Common myeloid progenitor, CD34-positive (primary cell): ENCODE measurements around the gene LMCD1.
A peak's percentile ranks its signal among the peaks of the same experiment; 100 is the strongest.

ENCODE experiments used
- CTCF ChIA-PET: fragments of 350-600 bp; sonication (Branson Sonifier 250); formaldehyde crosslinking; loops from one replicate; lab custom pipeline; 2021; ENCODE audit warnings: antibody characterized with exemption; lab: Charles Lee
- POLR2A ChIA-PET: fragments of 350-600 bp; sonication (Branson Sonifier 250); formaldehyde crosslinking; loops from one replicate; lab custom pipeline; 2021; ENCODE audit warnings: antibody characterized with exemption; lab: Charles Lee
- DNase-seq, 3 donors: peaks; one replicate each; pipeline versions ENCODE4 v3.0.0 to v3.0.0-alpha.2; 2013
- H3K27ac ChIP-seq, 2 experiments: 1 replicate in 1 of 2; 2 replicates in 1 of 2; pipeline ENCODE4 v1.7.0; 2013; ENCODE audit warnings: inconsistent platforms in 2 of 2, low read length in 2 of 2, mild to moderate bottlenecking in 2 of 2, low read depth in 1 of 2, moderate library complexity in 1 of 2; ENCODE audit not compliant: severe bottlenecking in 2 of 2, insufficient read depth in 1 of 2, poor library complexity in 1 of 2
- H3K27me3 ChIP-seq, 5 experiments: replicated peaks in 2 of 5; 1 replicate in 3 of 5; 2 replicates in 2 of 5; pipeline versions ENCODE4 v1.6.1 to v1.7.0; 2013; ENCODE audit warnings: low read length in 4 of 5, mild to moderate bottlenecking in 2 of 5, moderate library complexity in 2 of 5, inconsistent platforms in 1 of 5; ENCODE audit not compliant: insufficient read depth in 5 of 5, control insufficient read depth in 4 of 5
- H3K36me3 ChIP-seq, 4 experiments: 1 replicate in 2 of 4; 2 replicates in 2 of 4; pipeline versions ENCODE4 v1.6.1 to v1.7.0; 2013; ENCODE audit warnings: low read length in 3 of 4, control low read depth in 1 of 4, mild to moderate bottlenecking in 1 of 4; ENCODE audit not compliant: control insufficient read depth in 4 of 4, insufficient read depth in 4 of 4
- H3K4me1 ChIP-seq, 4 experiments: 1 replicate in 3 of 4; 2 replicates in 1 of 4; pipeline versions ENCODE4 v1.6.1 to v1.7.1; 2013; ENCODE audit warnings: low read length in 3 of 4, mild to moderate bottlenecking in 3 of 4, control low read depth in 1 of 4, inconsistent platforms in 1 of 4, moderate library complexity in 1 of 4; ENCODE audit not compliant: control insufficient read depth in 4 of 4, insufficient read depth in 4 of 4; ENCODE audit errors: control extremely low read depth in 1 of 4
- H3K4me3 ChIP-seq, 7 experiments: 1 replicate in 4 of 7; 2 replicates in 3 of 7; pipeline versions ENCODE4 v1.5.1 to v1.7.0; 2013; ENCODE audit warnings: mild to moderate bottlenecking in 7 of 7, low read length in 6 of 7, moderate library complexity in 6 of 7, inconsistent platforms in 2 of 7, low read depth in 2 of 7, control low read depth in 1 of 7; ENCODE audit not compliant: insufficient read depth in 4 of 7, control insufficient read depth in 1 of 7; ENCODE audit errors: extremely low read depth in 1 of 7
- H3K9me3 ChIP-seq, 5 experiments: 1 replicate in 4 of 5; 2 replicates in 1 of 5; pipeline versions ENCODE4 v1.6.1 to v1.7.1; 2013; ENCODE audit warnings: low read length in 4 of 5, mild to moderate bottlenecking in 2 of 5, inconsistent platforms in 1 of 5, low read depth in 1 of 5, moderate library complexity in 1 of 5; ENCODE audit not compliant: control insufficient read depth in 4 of 5, insufficient read depth in 2 of 5; ENCODE audit errors: control extremely low read depth in 1 of 5
- WGBS: methylation state at CpG from one replicate; pipeline ENCODE4 v1.1.5; 2013; ENCODE audit not compliant: insufficient coverage; 5-methylcytosine and 5-hydroxymethylcytosine counted together

LMCD1 gene

DNA sequence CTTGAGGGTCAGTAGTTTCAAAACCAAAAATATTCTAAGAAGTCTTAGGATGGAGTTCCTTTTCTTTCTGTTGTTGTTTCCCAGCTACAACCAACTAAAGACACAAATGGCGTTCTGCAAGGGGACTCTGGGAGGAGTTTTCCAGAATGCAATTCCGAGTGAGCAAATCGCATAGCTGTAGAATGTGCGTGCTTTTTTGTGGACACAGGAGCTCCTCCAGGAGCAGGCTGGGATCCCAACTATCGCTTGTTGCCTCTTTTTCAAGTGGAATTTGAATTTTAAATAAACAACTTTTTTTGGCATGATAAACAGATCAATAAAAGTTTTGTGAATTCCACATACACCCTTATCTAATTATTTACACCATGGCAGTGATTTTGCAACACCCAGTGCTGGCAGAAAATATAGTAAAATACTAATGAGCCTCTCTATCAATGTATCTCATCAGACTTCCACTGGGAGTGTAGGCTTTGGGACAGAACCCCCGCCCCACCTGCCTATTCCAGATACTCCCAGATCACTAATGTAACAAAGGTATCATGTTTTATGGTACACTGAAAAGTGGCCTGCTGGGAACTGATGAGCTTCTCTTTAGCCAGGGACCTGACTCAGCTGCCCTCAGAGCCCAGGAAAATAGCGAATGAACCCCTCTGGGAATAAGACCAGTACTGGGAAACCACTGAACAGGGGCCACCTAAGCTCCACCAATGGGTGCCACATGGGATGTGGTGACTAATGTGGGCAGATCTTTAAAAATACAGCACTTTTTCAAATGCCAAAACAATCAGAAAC lies 66.4 kb downstream of the LMCD1 start:
- DNase-seq = no peak
- POLR2A ChIA-PET = no interaction called here
- H3K27me3 ChIP-seq = no peaks in the 10 kb centered on the region
- CTCF ChIA-PET = no interaction called here
- H3K27ac ChIP-seq = no peak overlapping the region
- H3K9me3 ChIP-seq = no peaks in the 10 kb centered on the region
- H3K36me3 ChIP-seq = no peaks in the 10 kb centered on the region
- H3K4me1 ChIP-seq = peaks cover 0 to 13% (median 5%) of the 10 kb centered on the region in 4 experiments
- no peak overlapping the region for H3K4me3 ChIP-seq
- WGBS = 95% methylated on average over 6 of the region's 7 CpGs

DNA sequence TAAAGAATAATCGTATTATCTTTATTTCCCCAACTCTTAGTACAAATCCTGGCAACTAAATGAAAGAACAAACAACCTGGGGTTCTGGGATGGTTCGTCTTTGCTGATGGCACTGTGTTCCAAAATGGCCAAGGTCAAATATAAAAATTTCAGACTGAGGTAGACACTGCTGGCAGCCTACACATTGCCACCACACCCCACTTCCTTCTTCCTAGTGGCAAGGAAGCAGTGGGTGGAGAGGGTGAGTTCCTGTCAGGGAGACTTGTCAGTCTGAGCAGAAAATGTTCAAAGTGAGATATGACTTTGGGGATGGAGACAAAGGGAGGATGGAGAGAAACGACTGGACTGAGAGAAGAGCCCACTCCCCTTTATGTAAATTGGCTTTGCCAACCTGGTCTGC lies 69.6 kb downstream of the LMCD1 start:
- no CpG with 5 or more reads among the region's 3 CpGs for WGBS
- Histone ChIP-seq H3K27ac (no peak overlapping the region), H3K36me3 (no peaks in the 10 kb centered on the region), H3K27me3 (no peaks in the 10 kb centered on the region), H3K9me3 (no peaks in the 10 kb centered on the region), H3K4me3 (peak overlapping the region in 1 of 7 experiments; percentile 3), H3K4me1 (peaks cover 0 to 13% (median 5%) of the 10 kb centered on the region in 4 experiments)
- DNase-seq = peak in 2 of 3 donors; percentile 21 to 42
- ChIA-PET POLR2A (no interaction called here), CTCF (no interaction called here)

DNA sequence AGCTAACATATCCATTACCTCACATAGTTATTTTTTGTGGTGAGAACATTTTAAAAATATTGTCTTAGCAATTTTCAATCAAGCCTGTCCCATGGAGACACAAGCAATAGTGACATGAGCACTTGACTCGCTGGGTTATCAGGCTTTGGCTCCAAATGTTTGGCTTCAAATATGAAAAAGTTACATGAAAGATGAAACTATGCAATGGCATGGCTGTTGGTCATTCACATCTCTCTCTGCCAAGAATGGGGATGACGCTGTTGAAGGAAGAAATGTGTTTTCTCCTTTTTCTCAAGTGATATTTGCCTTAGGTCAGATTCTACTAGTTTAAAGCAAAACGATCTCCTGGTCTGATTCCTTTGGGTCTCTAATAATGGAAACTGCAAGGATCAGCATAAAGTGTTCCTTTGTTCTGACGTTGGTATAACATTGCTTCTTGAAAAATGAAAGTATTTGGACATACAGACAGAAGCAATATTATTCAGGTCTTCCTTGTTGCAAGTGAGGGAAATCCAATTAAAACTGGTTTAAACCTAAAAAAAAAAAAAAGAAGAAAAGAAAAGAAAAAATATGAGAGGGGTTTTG lies 71.8 kb downstream of the LMCD1 start:
- H3K27me3 ChIP-seq = no peaks in the 10 kb centered on the region
- ChIA-PET POLR2A (interaction anchor here (0.6 kb wide), 1 partner anchor 12 kb away, joined by 7 read pairs; no protein-coding TSS in a partner anchor), CTCF (no interaction called here)
- H3K9me3 ChIP-seq = no peaks in the 10 kb centered on the region
- H3K4me1 ChIP-seq = peaks cover 0 to 13% (median 5%) of the 10 kb centered on the region in 4 experiments
- WGBS = 94% methylated on average over 4 of the region's 4 CpGs
- no peak for DNase-seq
- H3K36me3 ChIP-seq = no peaks in the 10 kb centered on the region
- no peak overlapping the region for H3K4me3 ChIP-seq
- H3K27ac ChIP-seq = no peak overlapping the region

DNA sequence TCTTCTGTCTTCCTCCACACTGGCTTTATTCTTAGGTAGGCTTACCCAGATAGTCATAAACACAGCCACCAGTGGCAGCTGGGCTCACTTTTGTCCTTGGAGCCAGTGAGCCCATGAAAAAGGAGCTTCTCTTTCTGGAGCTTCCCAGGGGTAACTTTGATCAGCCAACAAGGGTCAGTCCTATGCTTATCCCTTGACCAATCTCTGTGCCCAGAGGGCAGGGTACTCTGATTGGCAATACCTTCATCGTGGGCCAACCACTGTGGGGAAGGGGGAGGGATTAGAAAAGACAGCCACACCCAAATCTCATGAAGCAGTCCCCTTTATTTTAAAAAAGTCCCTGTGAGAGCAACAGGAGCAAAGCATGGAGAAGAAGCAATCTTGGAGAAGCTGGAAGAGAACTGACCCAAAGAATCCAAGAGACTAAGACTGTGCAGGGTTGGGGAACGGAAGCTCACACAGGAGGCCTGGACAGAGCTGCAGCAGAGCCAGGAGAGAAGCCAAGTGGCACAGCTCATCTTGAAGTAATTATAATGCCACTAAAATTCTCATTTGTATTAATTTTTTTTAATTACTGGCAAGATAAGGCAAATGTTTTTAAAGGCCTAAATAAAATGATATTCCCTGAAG lies 72.5 kb downstream of the LMCD1 start:
- no peak for DNase-seq
- Histone ChIP-seq H3K36me3 (no peaks in the 10 kb centered on the region), H3K4me1 (peaks cover 0 to 13% (median 5%) of the 10 kb centered on the region in 4 experiments), H3K27ac (no peak overlapping the region), H3K4me3 (no peak overlapping the region), H3K27me3 (no peaks in the 10 kb centered on the region), H3K9me3 (no peaks in the 10 kb centered on the region)
- WGBS = no CpG with 5 or more reads among the region's 2 CpGs
- ChIA-PET POLR2A (interaction anchor here (0.6 kb wide), 1 partner anchor 11 kb away, joined by 7 read pairs; no protein-coding TSS in a partner anchor), CTCF (no interaction called here)

DNA sequence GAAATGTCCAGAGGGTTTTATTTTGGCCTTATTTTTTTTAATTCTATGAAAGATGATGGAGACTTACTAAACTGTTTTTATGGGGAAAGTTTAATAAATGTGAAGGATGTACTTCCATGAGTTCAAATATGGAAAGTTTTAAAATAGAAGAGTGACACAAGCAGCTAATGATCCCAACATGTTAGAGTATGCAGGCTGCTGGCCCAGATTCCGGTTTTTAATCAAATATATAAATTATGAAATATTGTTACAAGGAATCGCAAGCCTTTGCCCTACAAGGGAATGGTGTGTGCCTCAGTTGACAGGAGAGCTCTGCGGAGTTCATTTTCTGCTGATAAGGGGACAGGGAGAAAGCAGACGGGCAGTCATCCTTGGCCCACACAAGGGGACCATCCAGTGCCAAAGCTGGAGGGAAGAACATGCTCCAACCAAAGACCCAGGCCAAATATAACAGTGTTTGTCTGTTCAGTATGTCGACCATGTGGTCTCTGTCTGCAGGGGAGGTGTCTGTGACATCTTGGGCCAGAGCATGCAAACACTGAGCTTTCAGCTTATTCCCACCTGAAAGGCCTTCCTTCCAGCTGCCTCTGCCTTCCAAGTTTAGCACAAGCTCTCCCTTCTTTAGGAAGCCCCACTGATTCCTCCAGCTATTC lies 73.2 kb downstream of the LMCD1 start:
- CTCF ChIA-PET = no interaction called here
- no peak overlapping the region for H3K27ac ChIP-seq
- 94% methylated on average over 2 of the region's 5 CpGs for WGBS

DNA sequence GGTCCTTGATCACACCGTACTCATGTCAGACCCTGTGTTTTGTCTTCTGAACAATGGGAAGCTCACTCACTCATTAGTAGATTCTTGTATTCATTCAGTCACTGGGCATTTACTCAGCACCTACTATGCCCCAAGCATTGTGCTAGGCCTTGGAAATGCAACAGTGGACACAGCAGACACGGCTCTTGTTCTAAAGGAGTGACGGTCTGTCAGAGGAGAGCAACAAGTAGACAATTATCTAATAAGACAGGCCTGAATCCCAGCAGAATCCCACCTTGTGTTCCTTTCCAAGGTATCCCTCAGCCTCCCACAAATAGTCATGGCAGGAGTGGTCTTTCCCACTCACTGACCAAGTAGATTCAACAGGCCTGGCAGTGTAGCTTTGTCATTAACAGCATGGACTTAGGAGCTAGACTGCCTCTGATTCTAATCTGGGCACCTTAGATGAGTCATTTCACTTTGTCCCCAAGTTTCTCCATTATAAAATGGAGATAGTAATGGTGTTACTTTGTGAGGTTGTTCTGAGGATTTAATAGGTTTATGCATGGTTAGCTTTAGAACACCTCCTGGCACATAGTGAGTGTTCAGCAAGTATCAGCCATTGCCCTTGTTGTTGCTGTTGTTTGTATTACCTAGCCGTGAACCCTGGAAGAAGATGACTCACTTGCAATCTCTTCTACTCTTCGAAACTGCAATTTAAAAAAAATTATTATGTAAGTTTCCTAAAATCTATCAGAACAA lies 73.9 kb downstream of the LMCD1 start:
- Histone ChIP-seq H3K27me3 (no peaks in the 10 kb centered on the region), H3K9me3 (no peaks in the 10 kb centered on the region), H3K4me3 (no peak overlapping the region), H3K4me1 (peaks cover 0 to 18% (median 5%) of the 10 kb centered on the region in 4 experiments), H3K27ac (no peak overlapping the region), H3K36me3 (no peaks in the 10 kb centered on the region)
- ChIA-PET CTCF (no interaction called here), POLR2A (no interaction called here)
- 100% methylated on average over 3 of the region's 5 CpGs for WGBS
- no peak for DNase-seq

More for the DNA sequence above, 73.2 kb downstream of the LMCD1 start:
- no peak for DNase-seq
- Histone ChIP-seq H3K27me3 (no peaks in the 10 kb centered on the region), H3K36me3 (no peaks in the 10 kb centered on the region), H3K4me1 (peaks cover 0 to 17% (median 5%) of the 10 kb centered on the region in 4 experiments), H3K9me3 (no peaks in the 10 kb centered on the region), H3K4me3 (no peak overlapping the region)
- POLR2A ChIA-PET = no interaction called here
